DOHH2 (cell line): ENCODE measurements around the gene LIMK2.

ENCODE experiments used
- H3F3A ChIP-seq: fragments of 200-600 bp; sonication (generic), shearing (Covaris generic); 2 replicates; pipeline ENCODE4 v1.6.0; 2016; ENCODE audit warnings: antibody characterized with exemption, mild to moderate bottlenecking; ENCODE audit not compliant: control insufficient read depth, insufficient read depth
- H3K27ac ChIP-seq: fragments of 200-600 bp; sonication (generic); 2 replicates; pipeline ENCODE4 v1.5.1; 2014; ENCODE audit warnings: low read depth, mild to moderate bottlenecking, low read length, moderate library complexity
- H3K27me3 ChIP-seq: fragments of 200-600 bp; sonication (generic); 2 replicates; pipeline ENCODE4 v1.6.1; 2014; ENCODE audit warnings: mild to moderate bottlenecking, low read length, mixed read lengths; ENCODE audit not compliant: control insufficient read depth
- H3K36me3 ChIP-seq: fragments of 200-600 bp; sonication (generic); 2 replicates; pipeline ENCODE4 v1.6.1; 2014; ENCODE audit warnings: mild to moderate bottlenecking, low read length, moderate library complexity, mixed read lengths; ENCODE audit not compliant: control insufficient read depth
- H3K4me1 ChIP-seq: fragments of 200-600 bp; sonication (generic); 2 replicates; pipeline ENCODE4 v1.6.1; 2014; ENCODE audit warnings: mild to moderate bottlenecking, low read length, mixed read lengths; ENCODE audit not compliant: control insufficient read depth
- H3K4me2 ChIP-seq: fragments of 200-600 bp; sonication (generic); 2 replicates; pipeline ENCODE4 v1.6.0; 2014; ENCODE audit warnings: mild to moderate bottlenecking, low read length, moderate library complexity
- H3K4me3 ChIP-seq: fragments of 200-600 bp; sonication (generic); 2 replicates; pipeline ENCODE4 v1.5.1; 2014; ENCODE audit warnings: mild to moderate bottlenecking, low read length, mixed read lengths
- H3K79me2 ChIP-seq: fragments of 200-600 bp; sonication (generic); 2 replicates; pipeline ENCODE4 v1.6.1; 2014; ENCODE audit warnings: mild to moderate bottlenecking, low read length, mixed read lengths; ENCODE audit not compliant: control insufficient read depth
- H3K9me2 ChIP-seq: fragments of 200-600 bp; sonication (generic); replicated peaks from 2 replicates; pipeline ENCODE4 v1.6.1; 2014; ENCODE audit warnings: mild to moderate bottlenecking, low read length, mixed read lengths; ENCODE audit not compliant: control insufficient read depth
- H3K9me3 ChIP-seq: fragments of 200-600 bp; sonication (generic); 2 replicates; pipeline ENCODE4 v1.6.1; 2014; ENCODE audit warnings: antibody characterized with exemption, low read length, mixed read lengths; ENCODE audit not compliant: control insufficient read depth, insufficient read depth
- H4K20me1 ChIP-seq: fragments of 200-600 bp; sonication (generic); 2 replicates; pipeline ENCODE4 v1.6.0; 2014; ENCODE audit warnings: low read depth, mild to moderate bottlenecking, antibody characterized with exemption, low read length, moderate library complexity; ENCODE audit not compliant: control insufficient read depth, insufficient read depth
- EZH2phosphoT487 ChIP-seq: fragments of 200-600 bp; sonication (generic); IDR thresholded peaks from 2 replicates; pipeline ENCODE4 v1.6.1; 2017; ENCODE audit warnings: borderline replicate concordance, mild to moderate bottlenecking, antibody characterized with exemption, low read length, moderate library complexity, mixed read lengths
- TF ChIP-seq, protein P1 (sequence below): fragments of 200-600 bp; sonication (generic); IDR thresholded peaks from one replicate; pipeline ENCODE4 v1.5.1; 2014; ENCODE audit warnings: antibody characterized with exemption, mild to moderate bottlenecking, low read depth, low read length; ENCODE audit not compliant: poor library complexity, severe bottlenecking

Gene LIMK2

DNA sequence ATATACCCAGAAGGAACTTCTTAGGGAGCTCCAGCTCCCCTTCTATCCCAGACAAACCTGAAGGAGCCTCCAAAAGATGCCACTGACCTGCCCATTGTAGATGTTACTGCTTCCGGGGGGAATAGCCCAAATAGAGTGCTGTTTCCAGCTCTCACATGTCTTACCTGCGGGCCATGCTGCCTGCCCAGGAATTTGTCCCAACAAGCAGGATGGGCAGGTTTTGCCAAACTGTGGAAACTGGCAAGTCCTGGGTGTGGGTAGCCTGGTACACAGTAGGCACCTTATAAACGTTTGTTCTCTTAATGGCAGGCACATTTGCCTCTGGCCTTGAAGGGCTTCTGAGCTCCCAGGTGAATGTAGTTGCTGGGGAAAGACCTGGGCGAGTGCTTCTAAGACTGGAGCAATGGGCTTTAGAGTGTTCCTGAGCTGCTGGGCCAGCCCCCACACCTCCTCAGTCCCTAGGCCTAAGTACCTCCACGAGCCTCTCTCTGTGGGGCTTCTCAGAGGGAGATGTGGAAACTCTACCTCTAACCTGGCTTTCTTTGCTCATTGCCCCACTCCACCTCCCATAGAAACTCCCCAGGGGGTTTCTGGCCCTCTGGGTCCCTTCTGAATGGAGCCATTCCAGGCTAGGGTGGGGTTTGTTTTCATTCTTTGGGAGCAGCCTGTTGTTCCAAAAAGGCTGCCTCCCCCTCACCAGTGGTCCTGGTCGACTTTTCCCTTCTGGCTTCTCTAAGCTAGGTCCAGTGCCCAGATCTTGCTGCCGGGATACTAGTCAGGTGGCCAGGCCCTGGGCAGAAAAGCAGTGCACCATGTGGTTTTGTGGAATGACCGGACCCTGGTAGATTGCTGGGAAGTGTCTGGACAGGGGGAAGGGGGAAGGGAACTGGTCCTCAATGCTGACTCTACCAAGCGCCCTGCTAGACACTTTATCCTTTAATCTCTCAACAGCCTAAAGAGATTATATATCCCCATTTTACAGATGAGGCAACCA lies 37.2 kb downstream of the LIMK2 start:
- Histone ChIP-seq H3K79me2 (peaks cover 4% of the 10 kb centered on the region), H3K27ac (no peak overlapping the region), H4K20me1 (peaks cover 4% of the 10 kb centered on the region; the same call in 1 of the 2 replicates), H3K36me3 (peaks cover 6% of the 10 kb centered on the region; the same call in 1 of the 2 replicates), H3K27me3 (no peaks in the 10 kb centered on the region), H3K4me3 (no peak overlapping the region), H3F3A (no peaks in the 10 kb centered on the region), H3K4me1 (no peaks in the 10 kb centered on the region), H3K9me2 (no peaks in the 10 kb centered on the region), H3K9me3 (no peaks in the 10 kb centered on the region), H3K4me2 (no peak overlapping the region)
- TF ChIP-seq, protein P1, sequence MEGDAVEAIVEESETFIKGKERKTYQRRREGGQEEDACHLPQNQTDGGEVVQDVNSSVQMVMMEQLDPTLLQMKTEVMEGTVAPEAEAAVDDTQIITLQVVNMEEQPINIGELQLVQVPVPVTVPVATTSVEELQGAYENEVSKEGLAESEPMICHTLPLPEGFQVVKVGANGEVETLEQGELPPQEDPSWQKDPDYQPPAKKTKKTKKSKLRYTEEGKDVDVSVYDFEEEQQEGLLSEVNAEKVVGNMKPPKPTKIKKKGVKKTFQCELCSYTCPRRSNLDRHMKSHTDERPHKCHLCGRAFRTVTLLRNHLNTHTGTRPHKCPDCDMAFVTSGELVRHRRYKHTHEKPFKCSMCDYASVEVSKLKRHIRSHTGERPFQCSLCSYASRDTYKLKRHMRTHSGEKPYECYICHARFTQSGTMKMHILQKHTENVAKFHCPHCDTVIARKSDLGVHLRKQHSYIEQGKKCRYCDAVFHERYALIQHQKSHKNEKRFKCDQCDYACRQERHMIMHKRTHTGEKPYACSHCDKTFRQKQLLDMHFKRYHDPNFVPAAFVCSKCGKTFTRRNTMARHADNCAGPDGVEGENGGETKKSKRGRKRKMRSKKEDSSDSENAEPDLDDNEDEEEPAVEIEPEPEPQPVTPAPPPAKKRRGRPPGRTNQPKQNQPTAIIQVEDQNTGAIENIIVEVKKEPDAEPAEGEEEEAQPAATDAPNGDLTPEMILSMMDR, result no peak
- TF ChIP-seq EZH2phosphoT487, result no peak

DNA sequence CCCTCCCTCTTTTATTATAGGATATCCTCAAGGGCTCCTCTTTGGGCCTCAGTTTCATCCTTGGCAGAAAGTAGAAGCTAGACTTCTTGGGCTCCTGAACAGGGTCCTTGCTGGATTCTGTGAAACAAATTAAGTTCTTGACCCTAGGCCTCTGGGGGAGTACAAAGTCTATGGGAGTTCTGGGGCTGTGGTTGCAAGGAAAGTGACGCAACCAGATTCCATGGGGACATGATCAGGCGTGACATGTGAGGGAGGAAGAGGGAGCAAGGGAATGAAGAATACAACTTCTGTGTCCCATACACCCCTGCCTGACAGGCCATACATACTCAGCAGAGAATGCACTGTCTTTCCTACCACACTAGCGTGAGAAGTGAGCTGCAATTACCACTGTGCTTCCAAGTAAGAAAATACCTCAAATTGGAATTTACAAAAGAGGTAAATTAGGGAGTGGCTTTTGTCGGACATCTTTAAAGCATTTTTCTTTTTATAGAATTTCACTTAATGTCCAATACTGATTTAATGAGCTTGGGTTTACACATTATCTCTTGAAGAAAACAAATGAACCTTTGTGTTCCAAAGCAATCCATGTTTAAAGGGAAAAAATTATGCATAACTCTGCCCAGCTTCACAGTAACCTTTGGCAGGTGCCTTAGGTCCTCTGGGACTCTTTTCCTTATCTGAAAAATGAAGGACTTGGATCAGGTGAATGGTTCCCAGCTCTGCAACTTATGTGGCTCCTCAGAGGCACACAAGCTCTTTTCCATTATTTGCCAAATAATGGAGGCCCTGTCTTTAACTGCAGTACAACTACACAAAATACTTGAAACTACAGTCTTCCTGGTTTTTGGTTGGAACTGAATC lies 38.9 kb downstream of the LIMK2 start:
- Histone ChIP-seq H3K79me2 (no peaks in the 10 kb centered on the region; the same call in none of the 2 replicates), H4K20me1 (peaks cover 4% of the 10 kb centered on the region; the same call in 1 of the 2 replicates), H3K27me3 (no peaks in the 10 kb centered on the region), H3F3A (no peaks in the 10 kb centered on the region), H3K4me3 (no peak overlapping the region), H3K4me1 (no peaks in the 10 kb centered on the region), H3K9me2 (no peaks in the 10 kb centered on the region), H3K4me2 (no peak overlapping the region), H3K27ac (no peak overlapping the region), H3K9me3 (no peaks in the 10 kb centered on the region), H3K36me3 (peaks cover 5% of the 10 kb centered on the region; the same call in 1 of the 2 replicates)
- TF ChIP-seq, protein P1, result no peak
- no peak for TF ChIP-seq EZH2phosphoT487

DNA sequence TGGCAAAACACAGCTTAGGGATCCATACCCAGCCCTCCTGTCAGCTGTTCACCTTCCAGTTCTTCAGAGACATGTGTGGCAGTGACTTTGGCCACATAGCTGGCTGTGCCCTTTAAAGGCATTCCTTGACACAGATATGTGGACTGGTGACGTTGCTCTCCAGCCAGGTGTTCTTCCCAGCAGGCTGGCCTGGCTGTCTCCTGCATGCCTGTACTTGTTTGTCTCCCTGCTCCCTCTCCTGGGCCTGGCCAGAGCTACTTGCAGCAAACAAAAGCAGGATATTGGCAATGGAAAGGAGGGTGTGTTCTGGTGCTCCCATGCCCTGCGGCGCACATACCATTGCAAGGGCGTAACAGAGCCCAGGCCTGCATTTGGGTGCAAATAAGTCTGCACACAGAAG lies 41.9 kb downstream of the LIMK2 start:
- no peak overlapping the region for H3K4me2 ChIP-seq
- no peaks in the 10 kb centered on the region for H3F3A ChIP-seq
- H3K4me1 ChIP-seq, result no peaks in the 10 kb centered on the region
- no peaks in the 10 kb centered on the region for H3K9me3 ChIP-seq
- H3K27ac ChIP-seq, result no peak overlapping the region
- H3K36me3 ChIP-seq, result peaks cover 12% of the 10 kb centered on the region
- H3K79me2 ChIP-seq, result no peaks in the 10 kb centered on the region; the same call in 1 of the 2 replicates
- no peak overlapping the region for H3K4me3 ChIP-seq
- no peak for TF ChIP-seq EZH2phosphoT487
- TF ChIP-seq, protein P1, result no peak
- peaks cover 4% of the 10 kb centered on the region; the same call in 1 of the 2 replicates for H4K20me1 ChIP-seq
- no peaks in the 10 kb centered on the region for H3K9me2 ChIP-seq
- no peaks in the 10 kb centered on the region for H3K27me3 ChIP-seq
